Endothelial cell (in vitro differentiated cells): ENCODE measurements around the gene TUBA4A. TPM values are rescaled to one million over a fixed set of nuclear protein-coding genes. Genes with fewer than 3 reads are reported as not detected.

ENCODE experiments used
- DNase-seq: peaks from one replicate; pipeline ENCODE4 v3.0.0; 2021; ENCODE audit warnings: low spot score
- H3K27ac Mint-ChIP-seq: one replicate; pipeline ENCODE4 v1.8.0; 2021; ENCODE audit warnings: mixed read lengths, inconsistent platforms; ENCODE audit not compliant: unreplicated experiment
- H3K27me3 Mint-ChIP-seq: one replicate; pipeline ENCODE4 v1.8.0; 2021; ENCODE audit warnings: mild to moderate bottlenecking, moderate library complexity, mixed read lengths, inconsistent platforms; ENCODE audit not compliant: unreplicated experiment
- H3K36me3 Mint-ChIP-seq: one replicate; pipeline ENCODE4 v1.8.0; 2021; ENCODE audit warnings: mild to moderate bottlenecking, low read depth, mixed read lengths, inconsistent platforms; ENCODE audit not compliant: unreplicated experiment
- H3K4me1 Mint-ChIP-seq: one replicate; pipeline ENCODE4 v1.8.0; 2021; ENCODE audit warnings: mild to moderate bottlenecking, mixed read lengths, inconsistent platforms; ENCODE audit not compliant: unreplicated experiment
- H3K4me3 Mint-ChIP-seq: one replicate; pipeline ENCODE4 v1.8.0; 2021; ENCODE audit warnings: mild to moderate bottlenecking, mixed read lengths, inconsistent platforms; ENCODE audit not compliant: unreplicated experiment
- H3K9me3 Mint-ChIP-seq: one replicate; pipeline ENCODE4 v1.8.0; 2021; ENCODE audit warnings: mixed read lengths, inconsistent platforms; ENCODE audit not compliant: unreplicated experiment
- CTCF ChIP-seq: fragments of 200-600 bp; sonication (generic); IDR thresholded peaks from one replicate; pipeline ENCODE4 v1.5.0; 2021; ENCODE audit warnings: antibody characterized with exemption; ENCODE audit not compliant: unreplicated experiment
- total RNA-seq: library from RNA; stranded (reverse); fragmentation: NEBNext Ultra II Directional; extraction: Animal tissue kit (Norgen Biotek cat#: 25700); gene quantifications from one replicate; pipeline ENCODE4 v1.2.1, GENCODE V29; 2021; ENCODE audit not compliant: unreplicated experiment

TUBA4A gene
- total RNA-seq, 1 donor from 2014 or later = 18.7 TPM

- no peak for TF ChIP-seq CTCF
- Mint-ChIP-seq H3K9me3 (no peaks in the 10 kb centered on the region), H3K36me3 (peaks cover 18% of the 10 kb centered on the region), H3K4me3 (no peak overlapping the region), H3K27ac (no peak overlapping the region), H3K27me3 (peaks cover 20% of the 10 kb centered on the region), H3K4me1 (peaks cover 27% of the 10 kb centered on the region)
- no peak for DNase-seq
These were observed 3.5 kb downstream of the TUBA4A start for GRCh38 chr2:219250049-219250781.

- no peak for TF ChIP-seq CTCF
- no peaks in the 10 kb centered on the region for H3K9me3 Mint-ChIP-seq
- H3K27me3 Mint-ChIP-seq = peaks cover 18% of the 10 kb centered on the region
- H3K27ac Mint-ChIP-seq = peak overlapping the region; percentile 83
- peaks cover 14% of the 10 kb centered on the region for H3K36me3 Mint-ChIP-seq
- H3K4me3 Mint-ChIP-seq = no peak overlapping the region
- DNase-seq = peak; percentile 11
- peaks cover 30% of the 10 kb centered on the region for H3K4me1 Mint-ChIP-seq
These were observed 4.3 kb downstream of the TUBA4A start for GRCh38 chr2:219249203-219249980.

- peaks cover 22% of the 10 kb centered on the region for H3K27me3 Mint-ChIP-seq
- peaks cover 31% of the 10 kb centered on the region for H3K4me1 Mint-ChIP-seq
- H3K4me3 Mint-ChIP-seq = peak overlapping the region; percentile 85
- DNase-seq = no peak
- no peak for TF ChIP-seq CTCF
- peak overlapping the region; percentile 89 for H3K27ac Mint-ChIP-seq
- H3K36me3 Mint-ChIP-seq = peaks cover 14% of the 10 kb centered on the region
- H3K9me3 Mint-ChIP-seq = no peaks in the 10 kb centered on the region
These were observed 4.9 kb downstream of the TUBA4A start for GRCh38 chr2:219248845-219249202.

GRCh38 chr2:219247678-219248642 is 5.8 kb downstream of the TUBA4A start:
- peaks cover 31% of the 10 kb centered on the region for H3K4me1 Mint-ChIP-seq
- H3K27ac Mint-ChIP-seq = no peak overlapping the region
- no peaks in the 10 kb centered on the region for H3K9me3 Mint-ChIP-seq
- H3K36me3 Mint-ChIP-seq = peaks cover 14% of the 10 kb centered on the region
- H3K4me3 Mint-ChIP-seq = no peak overlapping the region
- peaks cover 22% of the 10 kb centered on the region for H3K27me3 Mint-ChIP-seq
- no peak for TF ChIP-seq CTCF
- DNase-seq = no peak
